A673 (cell line): ENCODE results near the gene GP5.

ENCODE experiments used
- EZH2 ChIP-seq: fragments of 200-600 bp; sonication (generic); IDR thresholded peaks from 2 replicates; pipeline ENCODE4 v1.6.1; 2017; ENCODE audit warnings: borderline replicate concordance, low read depth, mild to moderate bottlenecking, mixed read lengths, antibody characterized with exemption, low read length; ENCODE audit not compliant: poor library complexity, severe bottlenecking
- TF ChIP-seq, protein P1 (sequence below): fragments of 300-800, 200-600 bp; sonication (generic); conservative IDR thresholded peaks from 2 replicates; pipeline ENCODE4 v1.5.1; 2017; ENCODE audit warnings: low read depth, mild to moderate bottlenecking, antibody characterized with exemption, low read length, moderate library complexity, mixed read lengths

DNA sequence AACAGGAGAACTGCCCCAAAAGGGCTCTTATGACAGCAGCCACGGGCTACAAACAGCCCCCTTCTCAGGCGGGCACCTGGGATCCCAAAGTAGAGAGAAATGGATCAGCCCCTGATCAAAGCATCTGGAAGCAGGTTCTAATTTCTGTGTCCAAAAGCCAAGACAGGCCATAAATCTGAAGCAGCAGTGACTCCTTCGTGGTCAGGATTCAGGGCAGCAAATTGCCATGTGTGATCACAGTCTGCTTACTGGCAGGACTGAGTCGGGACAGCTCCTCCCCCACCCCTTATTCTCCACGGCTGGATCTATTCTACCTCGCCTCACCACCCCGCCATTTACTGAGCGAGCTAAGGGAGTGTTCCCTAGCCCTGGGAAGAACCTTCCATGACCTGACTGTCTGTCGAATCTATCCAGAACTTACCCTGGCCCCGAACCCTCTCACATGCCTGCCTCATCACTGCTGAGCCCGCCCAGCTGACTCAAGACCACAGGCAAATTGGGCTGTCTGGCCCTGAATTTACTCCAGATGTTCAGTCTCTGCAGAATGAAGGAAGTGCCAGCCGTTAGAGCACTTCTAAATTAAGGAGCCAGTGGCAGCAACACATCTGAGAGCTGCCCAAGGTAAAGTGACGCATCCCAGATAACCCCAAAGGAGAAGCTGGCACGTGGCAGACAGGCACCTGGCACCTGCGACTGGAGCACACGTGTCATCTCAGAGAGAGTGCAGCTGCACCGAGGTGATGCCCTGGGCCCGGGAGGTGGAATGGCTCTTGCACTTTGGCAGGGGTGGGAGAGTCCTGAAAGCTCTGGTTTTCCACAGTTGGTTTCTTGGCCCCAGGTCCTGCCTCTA lies 30.8 kb downstream of the GP5 start:
- TF ChIP-seq EZH2: no peak
- TF ChIP-seq, protein P1, sequence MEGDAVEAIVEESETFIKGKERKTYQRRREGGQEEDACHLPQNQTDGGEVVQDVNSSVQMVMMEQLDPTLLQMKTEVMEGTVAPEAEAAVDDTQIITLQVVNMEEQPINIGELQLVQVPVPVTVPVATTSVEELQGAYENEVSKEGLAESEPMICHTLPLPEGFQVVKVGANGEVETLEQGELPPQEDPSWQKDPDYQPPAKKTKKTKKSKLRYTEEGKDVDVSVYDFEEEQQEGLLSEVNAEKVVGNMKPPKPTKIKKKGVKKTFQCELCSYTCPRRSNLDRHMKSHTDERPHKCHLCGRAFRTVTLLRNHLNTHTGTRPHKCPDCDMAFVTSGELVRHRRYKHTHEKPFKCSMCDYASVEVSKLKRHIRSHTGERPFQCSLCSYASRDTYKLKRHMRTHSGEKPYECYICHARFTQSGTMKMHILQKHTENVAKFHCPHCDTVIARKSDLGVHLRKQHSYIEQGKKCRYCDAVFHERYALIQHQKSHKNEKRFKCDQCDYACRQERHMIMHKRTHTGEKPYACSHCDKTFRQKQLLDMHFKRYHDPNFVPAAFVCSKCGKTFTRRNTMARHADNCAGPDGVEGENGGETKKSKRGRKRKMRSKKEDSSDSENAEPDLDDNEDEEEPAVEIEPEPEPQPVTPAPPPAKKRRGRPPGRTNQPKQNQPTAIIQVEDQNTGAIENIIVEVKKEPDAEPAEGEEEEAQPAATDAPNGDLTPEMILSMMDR: no peak
